Body of pancreas (tissue), 4 donors: Measurements from ENCODE around the gene NIT1. TPM values are rescaled to one million over a fixed set of nuclear protein-coding genes. Genes with fewer than 3 reads are reported as not detected.

ENCODE experiments used
- ATAC-seq: fragments of 150-250 bp; one replicate; pipeline ENCODE4 v1.9.1; 2016
- DNase-seq, 4 donors: peaks; one replicate each; pipeline ENCODE4 v3.0.0-alpha.2; 2019
- H3K27ac ChIP-seq, 4 donors: fragments of 200-600 bp; sonication (generic); 1 replicate in 3 of 4; 2 replicates in 1 of 4; pipeline versions ENCODE4 v1.5.1 to v1.6.1; 2016 to 2019; ENCODE audit warnings: mild to moderate bottlenecking in 1 of 4, mixed read lengths in 1 of 4, moderate library complexity in 1 of 4
- H3K27me3 ChIP-seq, 2 donors: fragments of 200-600 bp; sonication (generic); one replicate each; pipeline ENCODE4 v1.6.0; 2016; ENCODE audit warnings: mild to moderate bottlenecking in 1 of 2
- H3K36me3 ChIP-seq, 2 donors: fragments of 200-600 bp; sonication (generic); replicated peaks in 1 of 2; 2 replicates each; pipeline ENCODE4 v1.5.1; 2016; ENCODE audit warnings: low read depth in 2 of 2; ENCODE audit not compliant: insufficient read depth in 1 of 2
- H3K4me1 ChIP-seq: fragments of 200-600 bp; sonication (generic); one replicate; pipeline ENCODE4 v1.6.0; 2016
- H3K4me3 ChIP-seq, 2 donors: fragments of 200-600 bp; sonication (generic); 1 replicate in 1 of 2; 2 replicates in 1 of 2; pipeline ENCODE4 v1.5.1; 2016 to 2019
- H3K9me3 ChIP-seq, 3 donors: fragments of 200-600 bp; sonication (generic); 1 replicate in 2 of 3; 2 replicates in 1 of 3; pipeline ENCODE4 v1.5.1; 2016
- CTCF ChIP-seq, 7 experiments: fragments of 450-650 bp in 4 of 7; fragments of 200-600 bp in 3 of 7; sonication (generic) in 3 of 7; IDR thresholded peaks; one replicate each; pipeline ENCODE4 v1.5.1; 2016 to 2019; ENCODE audit warnings: antibody characterized with exemption in 7 of 7
- POLR2A ChIP-seq, 3 donors: fragments of 450-650 bp; IDR thresholded peaks; one replicate each; pipeline ENCODE4 v1.6.1; 2016; ENCODE audit warnings: antibody characterized with exemption in 3 of 3, mild to moderate bottlenecking in 2 of 3
- WGBS, 2 donors: methylation state at CpG; one replicate each; pipeline ENCODE4 v1.1.5; 2017; 5-methylcytosine and 5-hydroxymethylcytosine counted together
- intact Hi-C: fragments of 100-400 bp; cut with DNase I; formaldehyde crosslinking; loops from one replicate; pipeline ENCODE4 v1.15.1; 2023
- small RNA-seq: library from RNA; depleted of rRNA; stranded (forward); fragments of <200 nt; gene quantifications from one replicate; pipeline ENCODE3, GENCODE V24; 2016
- total RNA-seq, 2 donors: library from RNA; depleted of rRNA; stranded (reverse); fragments of >200 nt; gene quantifications; one replicate each; pipeline ENCODE4 v1.1.0, GENCODE V29; 2016

The NIT1 gene
- total RNA-seq, 2 donors from 2014 or later, result 22.8 to 38.6 TPM

- 83 to 97% methylated on average over 3 to 9 of the region's 9 CpGs for WGBS, 2 donors
- H3K4me3 ChIP-seq, result no peak overlapping the region
- H3K36me3 ChIP-seq, result peaks cover 12 to 18% of the 10 kb centered on the region in 2 donors
- no peak for TF ChIP-seq CTCF (IDR thresholded peaks at IDR 0.05)
- TF ChIP-seq POLR2A (IDR thresholded peaks at IDR 0.05), result no peak
- H3K9me3 ChIP-seq, result no peaks in the 10 kb centered on the region
- DNase-seq (no peak), ATAC-seq (no peak)
- H3K4me1 ChIP-seq, result peaks cover 39% of the 10 kb centered on the region
- H3K27ac ChIP-seq, result no peak overlapping the region
- intact Hi-C loops, result no loop called here
- no peaks in the 10 kb centered on the region for H3K27me3 ChIP-seq
Observed at GRCh38 chr1:161168906-161169305, 51.0 kb downstream of the NIT1 start.

Small RNAs within 50 kb of the gene (small RNA-seq; reads per million reads assigned to genes)
- gene RF01225, result not detected

Other genes starting within 250 kb of the NIT1 start
- 1 to 10 TPM; 5.9 to 8.6 TPM for gene ITLN1, start 232.9 kb upstream of the NIT1 start, total RNA-seq
- gene ITLN2, start 163.3 kb upstream of the NIT1 start, total RNA-seq, result not detected
- 10 to 100 TPM; 40.2 to 41.5 TPM for gene F11R, start 97.0 kb upstream of the NIT1 start, total RNA-seq
- gene TSTD1, start 79.1 kb upstream of the NIT1 start, total RNA-seq, result 10 to 100 TPM; 49.4 to 90.8 TPM
- gene USF1, start 72.1 kb upstream of the NIT1 start, total RNA-seq, result 10 to 100 TPM; 32.7 to 46.5 TPM
- gene ARHGAP30, start 48.2 kb upstream of the NIT1 start, total RNA-seq, result 1 to 10 TPM; 3.1 to 4.9 TPM
- gene NECTIN4, start 28.5 kb upstream of the NIT1 start, total RNA-seq, result 1 to 10 TPM; 3.0 to 4.2 TPM
- gene KLHDC9, start 19.7 kb upstream of the NIT1 start, total RNA-seq, result 10 to 100 TPM; 13.5 to 22.7 TPM
- 10 to 100 TPM; 29.6 to 54.7 TPM for gene PFDN2, start 68 bp upstream of the NIT1 start, total RNA-seq
- 10 to 100 TPM; 12.9 to 15.8 TPM for gene DEDD, start 14.6 kb downstream of the NIT1 start, total RNA-seq
- 10 to 100 TPM; 33.6 to 48.8 TPM for gene UFC1, start 35.9 kb downstream of the NIT1 start, total RNA-seq
- 10 to 100 TPM; 17.8 to 21.0 TPM for gene USP21, start 41.4 kb downstream of the NIT1 start, total RNA-seq
- 10 to 100 TPM; 16.2 to 18.9 TPM for gene PPOX, start 48.3 kb downstream of the NIT1 start, total RNA-seq
- gene B4GALT3, start 59.4 kb downstream of the NIT1 start, total RNA-seq, result 10 to 100 TPM; 20.2 to 29.3 TPM
- gene ADAMTS4, start 80.9 kb downstream of the NIT1 start, total RNA-seq, result 1 to 10 TPM; 6.7 to 7.9 TPM
- 10 to 100 TPM; 46.4 to 67.2 TPM for gene NDUFS2, start 84.3 kb downstream of the NIT1 start, total RNA-seq
- gene FCER1G, start 97.2 kb downstream of the NIT1 start, total RNA-seq, result 10 to 100 TPM; 27.0 to 42.0 TPM
- gene APOA2, start 105.5 kb downstream of the NIT1 start, total RNA-seq, result not detected
- 1 to 10 TPM; 1.8 to 8.9 TPM for gene TOMM40L, start 108.0 kb downstream of the NIT1 start, total RNA-seq
- not detected for gene NR1I3, start 120.1 kb downstream of the NIT1 start, total RNA-seq
- gene PCP4L1, start 140.6 kb downstream of the NIT1 start, total RNA-seq, result not detected
- 1 to 10 TPM; 3.6 to 6.6 TPM for gene MPZ, start 191.9 kb downstream of the NIT1 start, total RNA-seq
- 10 to 100 TPM; 22.7 to 26.2 TPM for gene SDHC, start 196.3 kb downstream of the NIT1 start, total RNA-seq
- not detected for gene CFAP126, start 249.8 kb downstream of the NIT1 start, total RNA-seq